UCSD-AML1 (cell line): ENCODE data around the gene ALDH3B2.
"Not testable (repeated sequence)": the region's sequence is repeated elsewhere in the genome, so short reads cannot be mapped to it uniquely, and the experiment has no call there.

ENCODE experiments used
- DNase-seq: peaks from one replicate; lab custom pipeline; 2025; ENCODE audit not compliant: unreplicated experiment; lab: John Stamatoyannopoulos, UW

ALDH3B2 gene

GRCh38 chr11:67662835-67663531, 11.4 kb downstream of the ALDH3B2 start:
- DNase-seq: no peak

GRCh38 chr11:67662142-67662834, 12.1 kb downstream of the ALDH3B2 start:
- DNase-seq: no peak

- DNase-seq: not testable (repeated sequence)
Measured at GRCh38 chr11:67660752-67661151, 13.7 kb downstream of the ALDH3B2 start.

GRCh38 chr11:67659651-67660165, 14.7 kb downstream of the ALDH3B2 start:
- not testable (repeated sequence) for DNase-seq

GRCh38 chr11:67657300-67657699, 17.1 kb downstream of the ALDH3B2 start:
- no peak for DNase-seq

GRCh38 chr11:67656278-67656922, 18.0 kb downstream of the ALDH3B2 start:
- DNase-seq: no peak

- DNase-seq: no peak
Measured at GRCh38 chr11:67654225-67654624, 20.2 kb downstream of the ALDH3B2 start.

- no peak for DNase-seq
Measured at GRCh38 chr11:67652965-67653845, 21.2 kb downstream of the ALDH3B2 start.

- DNase-seq: no peak
Measured at GRCh38 chr11:67651976-67652781, 22.2 kb downstream of the ALDH3B2 start.

GRCh38 chr11:67649634-67650510, 24.6 kb downstream of the ALDH3B2 start:
- no peak for DNase-seq

- DNase-seq: peak; percentile 33
Measured at GRCh38 chr11:67648796-67649613, 25.4 kb downstream of the ALDH3B2 start.

GRCh38 chr11:67648140-67648795, 26.2 kb downstream of the ALDH3B2 start:
- peak; percentile 65 for DNase-seq

- DNase-seq: no peak
Measured at GRCh38 chr11:67647471-67647870, 27.0 kb downstream of the ALDH3B2 start.

GRCh38 chr11:67646535-67647336, 27.7 kb downstream of the ALDH3B2 start:
- peak; percentile 51 for DNase-seq

GRCh38 chr11:67645521-67646461, 28.6 kb downstream of the ALDH3B2 start:
- no peak for DNase-seq
